ENCODE measurements around the gene SLC22A17.

SLC22A17 gene

DNA sequence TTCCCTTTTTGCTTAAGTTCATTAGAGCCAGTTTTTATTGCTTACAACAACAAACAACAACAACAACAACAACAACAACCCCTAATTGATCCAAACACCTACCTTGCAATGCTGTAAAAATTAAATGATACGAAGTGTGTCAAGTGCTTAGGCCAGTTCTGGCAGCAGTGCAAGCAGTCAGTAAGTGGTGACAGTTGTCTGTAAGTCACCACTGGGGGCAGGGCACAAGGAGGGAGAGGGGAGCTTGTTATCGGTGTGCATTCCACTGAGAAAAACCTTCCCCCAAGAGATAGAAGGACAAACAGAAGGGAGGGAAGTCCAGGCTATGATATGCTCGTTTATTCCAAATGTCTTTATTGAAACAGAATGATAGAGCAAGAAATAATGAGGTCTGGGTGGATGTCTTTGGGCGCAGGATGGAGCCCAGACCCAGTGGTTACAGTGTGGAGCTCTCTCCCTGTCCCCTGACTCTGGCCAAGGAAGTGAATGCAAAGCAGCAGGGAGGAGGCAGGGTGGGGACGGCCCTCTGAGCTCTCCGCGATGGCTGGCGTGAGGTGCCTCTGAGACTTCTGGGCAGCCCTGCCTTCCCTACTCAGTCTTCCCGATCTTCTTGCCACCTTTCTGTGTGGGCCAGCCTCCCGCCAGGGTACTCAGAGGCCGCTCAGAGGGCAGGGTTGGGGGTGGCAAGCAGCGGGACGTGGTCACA, 6.5 kb downstream of the SLC22A17 start:
- no peak overlapping the region for H3K4me3 ChIP-seq (ENCODE audit: low read depth, low read length)
- TF ChIP-seq, protein P1, sequence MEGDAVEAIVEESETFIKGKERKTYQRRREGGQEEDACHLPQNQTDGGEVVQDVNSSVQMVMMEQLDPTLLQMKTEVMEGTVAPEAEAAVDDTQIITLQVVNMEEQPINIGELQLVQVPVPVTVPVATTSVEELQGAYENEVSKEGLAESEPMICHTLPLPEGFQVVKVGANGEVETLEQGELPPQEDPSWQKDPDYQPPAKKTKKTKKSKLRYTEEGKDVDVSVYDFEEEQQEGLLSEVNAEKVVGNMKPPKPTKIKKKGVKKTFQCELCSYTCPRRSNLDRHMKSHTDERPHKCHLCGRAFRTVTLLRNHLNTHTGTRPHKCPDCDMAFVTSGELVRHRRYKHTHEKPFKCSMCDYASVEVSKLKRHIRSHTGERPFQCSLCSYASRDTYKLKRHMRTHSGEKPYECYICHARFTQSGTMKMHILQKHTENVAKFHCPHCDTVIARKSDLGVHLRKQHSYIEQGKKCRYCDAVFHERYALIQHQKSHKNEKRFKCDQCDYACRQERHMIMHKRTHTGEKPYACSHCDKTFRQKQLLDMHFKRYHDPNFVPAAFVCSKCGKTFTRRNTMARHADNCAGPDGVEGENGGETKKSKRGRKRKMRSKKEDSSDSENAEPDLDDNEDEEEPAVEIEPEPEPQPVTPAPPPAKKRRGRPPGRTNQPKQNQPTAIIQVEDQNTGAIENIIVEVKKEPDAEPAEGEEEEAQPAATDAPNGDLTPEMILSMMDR (IDR thresholded peaks at IDR 0.05; ENCODE audit: low read depth, low read length): no peak
- no peak for DNase-seq (ENCODE audit: low read depth, low spot score)
- in situ Hi-C loops (cut with HindIII; ENCODE audit: low sequenced_read_pairs): no loop called here

DNA sequence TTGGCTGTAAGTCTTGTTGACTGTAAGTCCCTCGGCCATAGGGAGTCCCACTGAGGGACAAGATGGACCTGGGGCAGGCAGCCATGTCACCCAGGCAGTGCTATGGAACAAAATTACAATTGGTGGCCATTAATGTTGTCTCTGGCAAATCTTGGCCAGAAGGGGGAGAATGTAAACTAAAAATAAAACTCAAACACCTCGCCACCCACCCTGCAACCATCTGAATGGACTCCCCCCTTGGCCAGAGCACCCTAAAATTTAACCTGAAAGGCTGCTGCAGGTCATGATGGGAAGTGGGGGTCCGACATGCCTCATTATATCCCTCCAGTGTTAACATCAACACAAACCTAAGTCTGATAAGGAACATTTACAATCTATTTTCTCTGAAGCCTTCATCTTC, 8.2 kb downstream of the SLC22A17 start:
- TF ChIP-seq, protein P1 (IDR thresholded peaks at IDR 0.05; ENCODE audit: low read depth, low read length): no peak
- in situ Hi-C loops (cut with HindIII; ENCODE audit: low sequenced_read_pairs): no loop called here
- no peak overlapping the region for H3K4me3 ChIP-seq (ENCODE audit: low read depth, low read length)
- no peak for DNase-seq (ENCODE audit: low read depth, low spot score)

DNA sequence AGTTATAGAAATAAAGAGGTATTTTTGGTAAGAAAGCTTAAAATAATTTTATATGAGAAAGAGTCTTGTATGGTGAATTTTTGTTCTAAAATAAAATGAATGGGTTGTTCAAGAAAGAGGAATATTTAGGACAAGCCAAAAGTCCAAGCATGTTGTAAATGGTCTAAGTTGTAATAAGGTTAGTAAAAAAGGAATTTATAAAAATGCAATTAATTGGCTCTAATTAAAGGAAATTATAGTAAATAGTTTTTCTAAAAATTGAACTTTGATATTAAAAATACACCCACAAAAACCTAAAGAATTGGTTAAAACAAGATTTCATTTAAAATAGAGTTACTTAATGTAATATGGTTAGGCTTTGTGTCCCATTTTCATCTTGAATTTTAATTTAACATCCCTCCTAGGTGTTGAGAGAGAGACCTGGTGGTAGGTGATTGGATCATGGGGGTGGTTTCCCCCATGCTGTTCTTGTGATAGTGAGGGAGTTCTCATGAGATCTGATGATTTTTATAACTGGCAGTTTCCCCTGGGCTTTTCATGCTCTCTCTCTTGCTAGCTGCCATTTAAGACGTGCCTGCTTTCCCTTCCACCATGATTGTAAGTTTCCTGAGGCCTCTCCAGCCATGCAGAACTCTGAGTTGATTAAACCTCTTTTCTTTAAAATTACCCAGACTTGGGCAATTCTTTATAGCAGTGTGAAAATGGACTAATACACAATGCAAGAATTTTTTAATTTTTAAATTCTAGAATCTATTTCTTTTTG, 13.0 kb downstream of the SLC22A17 start:
- in situ Hi-C loops (cut with HindIII; ENCODE audit: low sequenced_read_pairs): no loop called here
- TF ChIP-seq, protein P1 (IDR thresholded peaks at IDR 0.05; ENCODE audit: low read depth, low read length): no peak

DNA sequence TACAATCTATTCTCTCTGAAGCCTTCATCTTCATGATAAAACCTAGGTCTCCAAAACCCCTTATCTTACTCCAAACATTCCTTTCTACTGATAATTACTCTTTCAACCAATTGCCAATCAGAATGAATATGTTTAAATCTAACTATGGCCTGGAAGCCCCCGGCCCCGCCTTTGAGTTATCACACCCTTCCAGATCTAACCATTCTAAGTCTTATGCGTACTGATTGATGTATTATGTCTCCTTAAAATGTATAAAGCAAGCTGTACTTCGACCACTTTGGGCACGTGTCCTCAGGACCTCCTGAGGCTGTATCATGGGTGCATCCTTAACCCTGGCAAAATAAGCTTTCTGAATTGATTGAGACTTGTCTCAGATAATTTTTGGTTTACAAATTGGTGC, 17.1 kb downstream of the SLC22A17 start:
- TF ChIP-seq, protein P1 (IDR thresholded peaks at IDR 0.05; ENCODE audit: low read depth, low read length): no peak
- no peak for DNase-seq (ENCODE audit: low read depth, low spot score)
- no peak overlapping the region for H3K4me3 ChIP-seq (ENCODE audit: low read depth, low read length)
- in situ Hi-C loops (cut with HindIII; ENCODE audit: low sequenced_read_pairs): no loop called here

More for the DNA sequence above, 13.0 kb downstream of the SLC22A17 start:
- no peak for DNase-seq (ENCODE audit: low read depth, low spot score)
- no peak overlapping the region for H3K4me3 ChIP-seq (ENCODE audit: low read depth, low read length)

DNA sequence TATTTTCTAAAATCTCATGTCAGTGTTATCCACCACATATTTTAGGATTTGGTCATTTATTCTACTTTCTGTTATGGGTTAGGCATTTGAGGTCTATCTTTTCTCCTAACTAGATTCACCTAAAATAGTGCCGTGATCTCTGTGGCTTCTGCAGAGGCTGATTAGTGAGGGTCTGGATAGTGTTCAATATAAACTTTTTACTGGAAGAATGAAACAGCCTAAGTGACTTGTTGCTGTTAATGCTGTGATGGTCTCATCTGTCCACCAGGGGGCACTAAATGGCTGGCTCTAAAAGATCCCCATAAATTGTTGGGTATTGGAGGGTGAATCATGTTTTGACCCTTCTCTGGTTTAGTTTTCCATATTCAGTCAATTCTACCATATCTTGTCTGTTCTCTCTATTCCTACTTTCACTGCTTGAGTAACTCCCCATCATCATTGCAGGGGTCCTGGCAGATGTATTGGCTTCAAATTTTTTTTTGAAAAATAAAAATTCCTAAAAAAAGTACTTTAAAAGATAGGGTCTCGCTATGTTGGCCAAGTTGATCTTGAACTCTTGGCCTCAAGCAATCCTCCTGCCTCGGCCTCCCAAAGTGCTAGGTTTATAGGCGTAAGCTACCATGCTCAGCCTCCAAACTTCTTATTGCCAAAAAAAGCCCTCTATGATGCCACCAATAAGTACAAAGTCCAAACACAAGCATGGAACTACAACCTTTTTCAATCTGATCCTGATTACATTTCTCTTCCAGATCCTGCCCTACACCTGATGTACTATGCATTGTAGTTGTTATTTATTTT, 24.5 kb downstream of the SLC22A17 start:
- in situ Hi-C loops (cut with HindIII; ENCODE audit: low sequenced_read_pairs): no loop called here

More for the DNA sequence above, 24.5 kb downstream of the SLC22A17 start:
- no peak overlapping the region for H3K4me3 ChIP-seq (ENCODE audit: low read depth, low read length)
- DNase-seq (ENCODE audit: low read depth, low spot score): peak; percentile 79
- TF ChIP-seq, protein P1 (IDR thresholded peaks at IDR 0.05; ENCODE audit: low read depth, low read length): peak; percentile 85
